GM06990 (cell line): ENCODE data around the gene SLC30A7.
A peak's percentile ranks its signal among the peaks of the same experiment; 100 is the strongest.
"Not testable (repeated sequence)": the region's sequence is repeated elsewhere in the genome, so short reads cannot be mapped to it uniquely, and the experiment has no call there.

Experiments used
- DNase-seq: peaks from one replicate; pipeline ENCODE4 v3.0.0-alpha.2; 2011; ENCODE audit not compliant: insufficient read length; ENCODE audit errors: extremely low read depth
- H3K27me3 ChIP-seq: replicated peaks from 2 replicates; pipeline ENCODE4 v1.6.0; 2011; ENCODE audit warnings: low read length; ENCODE audit not compliant: control insufficient read depth, insufficient read depth
- H3K36me3 ChIP-seq: 2 replicates; pipeline ENCODE4 v1.5.1; 2011; ENCODE audit warnings: low read length; ENCODE audit not compliant: control insufficient read depth, insufficient read depth
- H3K4me3 ChIP-seq: replicated peaks from 2 replicates; pipeline ENCODE4 v1.5.1; 2011; ENCODE audit warnings: low read depth, mild to moderate bottlenecking, control low read depth, low read length
- CTCF ChIP-seq: IDR thresholded peaks from 2 replicates; pipeline ENCODE4 v1.5.1; 2011; ENCODE audit warnings: low read length, control low read depth, mild to moderate bottlenecking, inconsistent platforms; ENCODE audit not compliant: insufficient read depth, poor library complexity, severe bottlenecking

Gene SLC30A7

GRCh38 chr1:100942304-100943046 is 46.6 kb downstream of the SLC30A7 start:
- no peaks in the 10 kb centered on the region for H3K27me3 ChIP-seq
- no peak for DNase-seq
- no peak overlapping the region for H3K4me3 ChIP-seq
- TF ChIP-seq CTCF = no peak
- peaks cover 5% of the 10 kb centered on the region for H3K36me3 ChIP-seq

GRCh38 chr1:100943533-100943932 is 47.6 kb downstream of the SLC30A7 start:
- no peak for TF ChIP-seq CTCF
- H3K27me3 ChIP-seq = no peaks in the 10 kb centered on the region
- no peak for DNase-seq
- peaks cover 5% of the 10 kb centered on the region for H3K36me3 ChIP-seq
- H3K4me3 ChIP-seq = no peak overlapping the region

GRCh38 chr1:100946064-100946463 is 50.2 kb downstream of the SLC30A7 start:
- not testable (repeated sequence) for H3K4me3 ChIP-seq, DNase-seq, H3K36me3 ChIP-seq, H3K27me3 ChIP-seq

GRCh38 chr1:100947816-100948215 is 51.9 kb downstream of the SLC30A7 start:
- not testable (repeated sequence) for H3K27me3 ChIP-seq, H3K36me3 ChIP-seq, H3K4me3 ChIP-seq, DNase-seq

- H3K27me3 ChIP-seq, H3K4me3 ChIP-seq, H3K36me3 ChIP-seq, DNase-seq: not testable (repeated sequence)
Measured at GRCh38 chr1:100948721-100949405, 53.0 kb downstream of the SLC30A7 start.

- peak; percentile 25 for DNase-seq
Measured at GRCh38 chr1:100949515-100950158, 53.7 kb downstream of the SLC30A7 start.

GRCh38 chr1:100950337-100950736 is 54.4 kb downstream of the SLC30A7 start:
- Histone ChIP-seq H3K4me3 (no peak overlapping the region), H3K27me3 (no peaks in the 10 kb centered on the region)
- no peak for TF ChIP-seq CTCF

More at GRCh38 chr1:100949515-100950158, 53.7 kb downstream of the SLC30A7 start:
- H3K4me3 ChIP-seq, H3K27me3 ChIP-seq, H3K36me3 ChIP-seq: not testable (repeated sequence)

More at GRCh38 chr1:100950337-100950736, 54.4 kb downstream of the SLC30A7 start:
- H3K36me3 ChIP-seq = peaks cover 7% of the 10 kb centered on the region
- no peak for DNase-seq
